NCI-H526 (cell line): ENCODE data around the gene RPRD1A.
"Not testable (repeated sequence)": the region's sequence is repeated elsewhere in the genome, so short reads cannot be mapped to it uniquely, and the experiment has no call there.

ENCODE experiments used
- DNase-seq, 2 experiments: peaks; one replicate each; lab custom pipeline; 2025; lab: John Stamatoyannopoulos, UW

Gene RPRD1A

DNA sequence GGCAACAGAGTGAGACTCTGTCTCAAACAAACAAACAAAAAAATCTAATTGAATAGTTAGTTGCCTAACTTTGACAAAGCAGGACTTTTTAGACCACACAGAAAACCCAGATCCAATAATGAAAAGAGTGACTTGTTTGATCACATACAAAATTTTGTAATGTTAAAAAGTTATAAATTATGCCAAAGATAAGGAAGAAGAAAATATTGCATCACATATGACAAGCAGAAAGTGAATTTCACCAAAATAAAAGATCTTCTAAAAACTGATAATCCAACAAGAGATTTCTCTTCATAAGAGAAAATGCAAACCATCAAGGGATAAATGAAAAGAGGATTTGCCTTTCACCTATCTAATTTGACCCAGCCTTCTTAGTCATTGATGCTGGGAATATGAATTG is 97.7 kb downstream of the RPRD1A start:
- DNase-seq = no peak

DNA sequence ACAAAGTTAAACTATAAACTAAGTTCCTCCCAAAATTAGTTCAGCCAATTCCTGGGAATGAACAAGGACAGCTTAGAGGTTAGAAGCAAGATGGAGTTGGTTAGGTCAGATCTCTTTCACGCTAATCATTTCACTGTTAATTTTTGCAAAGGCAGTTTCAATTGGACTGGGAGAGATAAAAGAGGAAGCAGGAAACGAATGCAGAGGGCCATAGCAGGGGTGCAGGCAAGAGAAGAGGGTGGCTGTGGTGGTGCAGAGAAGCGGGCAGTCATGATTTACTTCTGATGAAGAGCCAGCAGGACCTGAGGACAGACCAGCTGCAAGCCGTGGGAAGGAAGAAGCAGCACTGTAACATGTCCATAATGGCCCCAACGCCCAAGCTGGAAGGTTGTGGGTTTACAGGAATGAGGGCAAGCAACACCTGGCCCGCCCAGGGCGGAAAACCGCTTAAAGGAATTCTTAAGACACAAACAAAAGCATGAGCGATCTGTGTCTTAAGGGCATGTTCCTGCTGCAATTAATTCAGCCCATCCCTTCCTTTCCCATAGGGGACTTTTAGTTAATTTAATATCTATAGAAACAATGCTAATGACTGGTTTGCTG is 99.0 kb downstream of the RPRD1A start:
- DNase-seq = no peak

GRCh38 chr18:35967866-35968265 is 99.5 kb downstream of the RPRD1A start:
- DNase-seq = not testable (repeated sequence)

- no peak for DNase-seq
Measured at GRCh38 chr18:35964319-35964718, 103.0 kb downstream of the RPRD1A start.

GRCh38 chr18:35962320-35962719 is 105.0 kb downstream of the RPRD1A start:
- no peak for DNase-seq

- DNase-seq = no peak
Measured at GRCh38 chr18:35956226-35956625, 111.1 kb downstream of the RPRD1A start.

DNA sequence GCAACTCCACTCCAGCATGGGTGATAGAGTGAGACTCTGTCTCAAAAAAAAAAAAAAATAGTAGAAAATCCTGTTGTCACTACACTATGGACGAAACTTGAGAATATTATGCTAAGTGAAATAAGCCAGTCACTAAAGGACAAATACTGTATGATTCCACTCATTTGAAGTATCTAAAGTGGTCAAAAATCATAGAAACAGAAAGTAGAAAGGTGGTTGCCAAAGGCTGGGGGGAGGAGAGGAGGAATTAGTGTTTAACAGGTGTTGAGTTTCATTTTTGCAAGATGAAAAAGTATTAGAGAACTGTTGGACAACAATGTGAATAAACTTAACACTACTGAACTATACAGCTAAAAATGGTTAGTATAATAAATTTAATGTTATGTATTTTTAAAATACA is 113.7 kb downstream of the RPRD1A start:
- no peak for DNase-seq

GRCh38 chr18:35950628-35950982 is 116.8 kb downstream of the RPRD1A start:
- DNase-seq = no peak

DNA sequence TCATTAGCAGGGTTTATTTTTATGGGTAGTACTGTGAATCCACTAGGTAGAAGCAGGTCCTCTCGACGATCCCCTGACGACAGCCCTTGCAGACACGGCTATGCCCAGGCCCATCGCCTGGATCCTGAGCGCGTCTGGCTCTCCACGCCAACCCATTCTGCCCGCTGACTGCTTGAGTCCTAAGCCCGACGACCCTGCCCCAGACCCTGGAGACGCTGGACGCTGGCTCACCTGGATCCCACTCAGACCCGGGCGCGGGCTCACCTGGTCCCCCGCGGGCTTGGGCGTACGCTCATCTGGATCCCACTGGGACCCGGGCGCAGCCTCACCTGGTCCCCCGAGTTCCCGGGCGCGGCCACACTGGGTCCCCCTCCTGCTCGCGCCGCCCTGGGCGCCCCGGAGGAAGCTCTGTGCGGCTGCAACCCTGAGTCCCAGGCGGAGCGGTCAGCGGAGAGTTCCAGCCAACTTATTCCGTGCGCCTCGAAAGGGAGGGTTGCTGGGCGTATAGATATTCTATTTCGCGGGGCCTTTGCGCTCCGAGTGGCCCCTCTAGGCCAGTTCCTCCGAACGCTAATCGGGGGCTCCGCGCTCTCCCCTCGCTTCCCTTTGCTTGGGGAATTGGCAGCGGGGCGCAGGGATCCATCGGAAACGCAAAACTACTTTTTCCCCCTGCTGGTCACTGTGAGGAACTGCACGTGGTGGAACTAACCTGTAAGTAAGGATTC is 117.3 kb downstream of the RPRD1A start:
- DNase-seq = peak; percentile 3 to 65

DNA sequence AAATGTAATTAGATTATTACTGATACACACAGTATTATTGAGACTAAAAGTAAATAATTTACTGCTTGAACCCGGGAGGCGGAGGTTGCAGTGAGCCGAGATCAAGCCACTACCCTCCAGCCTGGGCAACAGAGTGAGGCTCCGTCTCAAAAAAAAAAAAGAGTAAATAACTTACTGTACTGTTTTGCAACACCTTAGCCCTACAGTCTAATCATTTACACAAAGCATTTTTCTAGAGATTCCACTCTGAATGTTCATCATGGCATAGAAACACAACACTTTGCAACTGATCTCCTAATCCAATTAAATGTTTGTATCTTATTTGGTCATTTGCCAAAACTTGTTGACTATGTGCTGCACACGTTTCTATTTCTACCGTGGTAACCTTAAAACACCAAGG is 118.3 kb downstream of the RPRD1A start:
- DNase-seq = no peak

- DNase-seq = no peak
Measured at GRCh38 chr18:35948080-35948479, 119.3 kb downstream of the RPRD1A start.

DNA sequence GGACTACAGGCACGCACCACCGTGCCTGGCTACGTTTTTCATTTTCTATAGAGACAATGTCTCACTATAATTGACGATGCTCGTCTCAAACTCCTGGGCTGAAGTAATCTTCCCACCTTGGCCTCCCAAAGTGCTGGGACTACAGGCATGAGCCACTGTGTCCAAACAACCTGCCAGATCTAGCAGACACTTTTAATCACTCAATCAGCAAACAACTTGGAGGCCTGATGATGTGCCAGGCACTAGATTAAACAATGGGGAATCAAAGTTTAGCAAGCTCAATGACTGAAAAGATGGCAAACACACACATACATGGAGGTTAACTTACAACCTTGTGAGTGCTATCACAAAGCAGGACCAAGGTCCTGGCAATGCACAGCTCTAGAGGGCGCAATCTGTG is 124.7 kb downstream of the RPRD1A start:
- no peak for DNase-seq

DNA sequence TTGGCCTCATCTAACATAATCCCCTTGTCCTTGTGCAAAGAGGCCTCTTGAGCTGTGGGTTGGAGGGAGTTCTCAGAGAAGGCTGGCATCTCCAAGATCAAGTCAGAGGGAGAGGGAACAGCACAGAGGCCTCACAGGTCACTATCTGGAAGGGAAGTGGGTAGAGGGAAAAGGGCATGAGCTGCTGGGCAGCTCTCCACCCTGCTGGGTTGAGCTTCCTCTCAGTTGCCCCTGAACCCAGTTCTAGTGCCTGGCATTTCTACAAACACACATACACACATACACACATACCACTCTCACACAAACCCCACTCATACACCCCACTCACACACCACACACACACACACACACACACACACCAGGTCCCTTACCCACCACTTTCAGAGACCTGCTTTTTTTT is 125.2 kb downstream of the RPRD1A start:
- DNase-seq = no peak

DNA sequence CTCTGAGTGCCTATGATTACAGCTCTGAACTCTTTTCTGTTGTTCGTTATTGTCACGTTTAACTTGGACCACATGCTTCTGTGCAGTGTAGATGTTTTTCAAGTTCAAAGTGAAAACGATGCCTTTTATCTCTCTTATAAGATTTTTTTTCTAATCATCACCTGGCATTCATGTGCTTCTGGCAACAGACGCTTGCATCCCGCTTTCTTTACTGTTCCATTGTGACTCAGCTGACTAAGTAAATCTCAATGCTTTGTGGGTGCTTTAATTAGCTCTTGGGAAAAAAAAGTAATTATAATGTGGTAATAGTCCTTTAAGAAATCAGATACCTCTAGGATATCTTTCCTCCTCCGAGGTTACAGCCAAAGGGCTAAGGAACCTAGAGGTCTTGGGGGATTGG is 126.1 kb downstream of the RPRD1A start:
- no peak for DNase-seq
